Naive thymus-derived CD4-positive, alpha-beta T cell (primary cell): ENCODE measurements around the gene MGLL. TPM values are rescaled to one million over a fixed set of nuclear protein-coding genes. Genes with fewer than 3 reads are reported as not detected.
"Not testable (repeated sequence)": the region's sequence is repeated elsewhere in the genome, so short reads cannot be mapped to it uniquely, and the experiment has no call there.

ENCODE experiments used
- ATAC-seq: fragments of 150-1000 bp; cut with Tn5 transposase; 2 replicates; pipeline ENCODE4 v1.10.0; 2021; ENCODE audit warnings: mild to moderate bottlenecking, moderate library complexity
- CTCF ChIA-PET: fragments of 350-600 bp; sonication (Branson Sonifier 250); formaldehyde crosslinking; loops from one replicate; lab custom pipeline; 2021; ENCODE audit warnings: antibody characterized with exemption; lab: Charles Lee
- POLR2A ChIA-PET: fragments of 350-600 bp; sonication (Branson Sonifier 250); formaldehyde crosslinking; loops from one replicate; lab custom pipeline; 2021; ENCODE audit warnings: antibody characterized with exemption, inconsistent platforms; lab: Charles Lee
- DNase-seq, 9 donors: peaks; one replicate each; pipeline versions ENCODE4 v3.0.0 to v3.0.0-alpha.2; 2020 to 2022; ENCODE audit warnings: mixed read lengths in 1 of 9
- H3K27ac ChIP-seq: one replicate; pipeline ENCODE4 v1.7.0; 2013; ENCODE audit warnings: mild to moderate bottlenecking, low read depth, low read length, moderate library complexity
- H3K27me3 ChIP-seq, 2 donors: one replicate each; pipeline ENCODE4 v1.7.0; 2013; ENCODE audit warnings: low read length in 2 of 2, mild to moderate bottlenecking in 2 of 2, moderate library complexity in 2 of 2; ENCODE audit not compliant: control insufficient read depth in 2 of 2, insufficient read depth in 2 of 2
- H3K36me3 ChIP-seq, 3 experiments: 1 replicate in 2 of 3; 2 replicates in 1 of 3; pipeline ENCODE4 v1.7.0; 2013; ENCODE audit warnings: low read length in 3 of 3, mild to moderate bottlenecking in 3 of 3, moderate library complexity in 1 of 3; ENCODE audit not compliant: insufficient read depth in 3 of 3, control insufficient read depth in 2 of 3
- H3K4me1 ChIP-seq, 2 donors: one replicate each; pipeline ENCODE4 v1.7.0; 2013; ENCODE audit warnings: low read length in 2 of 2, mild to moderate bottlenecking in 2 of 2, moderate library complexity in 1 of 2; ENCODE audit not compliant: control insufficient read depth in 2 of 2, insufficient read depth in 2 of 2
- H3K4me3 ChIP-seq: 2 replicates; pipeline ENCODE4 v1.7.0; 2013; ENCODE audit warnings: mild to moderate bottlenecking, low read length
- H3K9me3 ChIP-seq, 3 experiments: 1 replicate in 2 of 3; 2 replicates in 1 of 3; pipeline ENCODE4 v1.7.0; 2013; ENCODE audit warnings: low read length in 3 of 3; ENCODE audit not compliant: control insufficient read depth in 2 of 3
- H3K27ac Mint-ChIP-seq, 9 donors: one replicate each; pipeline ENCODE4 v1.8.0; 2020 to 2022; ENCODE audit warnings: mixed read lengths in 9 of 9, mild to moderate bottlenecking in 8 of 9, moderate library complexity in 5 of 9, inconsistent platforms in 2 of 9
- H3K27me3 Mint-ChIP-seq, 5 donors: one replicate each; pipeline ENCODE4 v1.8.0; 2021 to 2022; ENCODE audit warnings: mixed read lengths in 5 of 5, mild to moderate bottlenecking in 1 of 5
- H3K36me3 Mint-ChIP-seq, 5 donors: one replicate each; pipeline ENCODE4 v1.8.0; 2020 to 2022; ENCODE audit warnings: mixed read lengths in 5 of 5, mild to moderate bottlenecking in 3 of 5, inconsistent platforms in 1 of 5
- H3K4me1 Mint-ChIP-seq, 7 donors: one replicate each; pipeline ENCODE4 v1.8.0; 2020 to 2022; ENCODE audit warnings: mixed read lengths in 7 of 7, mild to moderate bottlenecking in 3 of 7, inconsistent platforms in 1 of 7
- H3K4me3 Mint-ChIP-seq, 10 donors: one replicate each; pipeline ENCODE4 v1.8.0; 2020 to 2022; ENCODE audit warnings: mild to moderate bottlenecking in 10 of 10, mixed read lengths in 10 of 10, moderate library complexity in 6 of 10, inconsistent platforms in 2 of 10
- H3K9me3 Mint-ChIP-seq, 11 donors: one replicate each; pipeline ENCODE4 v1.8.0; 2020 to 2022; ENCODE audit warnings: mixed read lengths in 11 of 11, mild to moderate bottlenecking in 4 of 11, inconsistent platforms in 1 of 11, moderate library complexity in 1 of 11
- intact Hi-C, 2 donors: fragments of 100-400 bp; cut with micrococcal nuclease; formaldehyde crosslinking; loops; one replicate each; pipeline ENCODE4 v1.15.1; 2023
- polyA plus RNA-seq, 2 donors: library from polyadenylated mRNA; unstranded; fragments of 300-500 nt; fragmentation: Illumina TruSeq; gene quantifications; one replicate each; pipeline ENCODE4 v1.2.3, GENCODE V29; 2021
- total RNA-seq, 6 experiments: library from RNA in 5 of 6; stranded (reverse) in 5 of 6; gene quantifications; 1 replicate in 5 of 6; 2 replicates in 1 of 6; pipeline ENCODE4 v1.2.3 and lab custom pipeline; 2021 to 2026

MGLL gene
- total and polyA plus RNA-seq, 7 experiments from 2014 or later = 1.0 to 6.0 (median 2.1) TPM; not detected in 2

DNA sequence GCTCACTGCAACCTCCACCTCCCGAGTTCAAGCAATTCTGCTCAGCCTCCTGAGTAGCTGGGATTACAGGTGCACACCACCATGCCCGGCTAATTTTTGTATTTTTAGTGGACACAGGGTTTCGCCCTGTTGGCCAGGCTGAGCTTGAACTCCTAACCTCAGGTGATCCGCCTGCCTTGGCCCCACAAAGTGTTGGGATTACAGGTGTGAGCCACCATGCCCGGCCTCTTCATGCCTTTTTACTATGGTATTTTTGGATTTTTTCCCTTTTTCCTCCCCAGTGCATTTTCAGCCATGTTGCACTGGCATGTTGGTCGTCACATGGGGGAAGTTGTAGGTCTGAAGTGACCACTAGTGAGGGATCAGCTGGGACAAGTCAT lies 140.2 kb downstream of the MGLL start:
- POLR2A ChIA-PET, intact Hi-C loops, H3K9me3 ChIP-seq, H3K27me3 Mint-ChIP-seq, H3K4me3 ChIP-seq, H3K4me1 ChIP-seq, H3K4me3 Mint-ChIP-seq, H3K36me3 Mint-ChIP-seq, H3K27me3 ChIP-seq, H3K27ac ChIP-seq, ATAC-seq, H3K9me3 Mint-ChIP-seq: not testable (repeated sequence)
- Mint-ChIP-seq H3K4me1 (peaks cover 6 to 23% (median 15%) of the 10 kb centered on the region in 7 donors), H3K27ac (peak overlapping the region in 3 of 9 donors; percentile 45 to 65 (median 57))
- DNase-seq = peak in 1 of 9 donors; percentile 8
- peaks cover 0 to 31% (median 0%) of the 10 kb centered on the region in 3 experiments for H3K36me3 ChIP-seq
- CTCF ChIA-PET = interaction anchor here (3.4 kb wide), 1 partner anchor 13 kb away, joined by 11 read pairs; no protein-coding TSS in a partner anchor

DNA sequence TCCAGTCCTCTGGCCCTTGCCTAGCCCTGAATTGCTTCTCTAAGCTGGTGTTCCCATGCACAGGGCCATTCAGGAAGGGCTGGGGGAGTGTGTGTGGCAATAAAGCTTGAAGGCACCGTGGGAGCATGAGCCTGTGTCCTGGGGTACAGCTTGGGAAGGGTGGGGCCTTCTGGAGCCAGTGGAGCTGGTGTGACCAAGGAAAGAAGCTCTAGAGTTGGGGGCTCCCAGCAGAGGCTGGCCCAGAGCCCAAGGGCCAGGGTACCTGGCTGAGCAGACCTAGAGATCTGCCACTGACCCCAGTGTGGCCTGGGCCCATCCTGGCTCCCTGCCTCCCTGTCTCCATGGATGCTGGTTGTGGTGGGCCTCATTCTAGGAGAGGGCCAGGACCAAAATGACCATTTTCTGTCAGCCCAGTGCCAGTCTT lies 141.5 kb downstream of the MGLL start:
- Mint-ChIP-seq H3K4me1 (peaks cover 6 to 28% (median 21%) of the 10 kb centered on the region in 7 donors), H3K36me3 (peaks cover 0 to 11% (median 2%) of the 10 kb centered on the region in 5 donors), H3K27me3 (no peaks in the 10 kb centered on the region), H3K4me3 (no peak overlapping the region), H3K27ac (peak overlapping the region in 5 of 9 donors; percentile 34 to 87 (median 69)), H3K9me3 (peaks cover 0 to 2% (median 0%) of the 10 kb centered on the region in 11 donors)
- H3K4me3 ChIP-seq = no peak overlapping the region
- CTCF ChIA-PET = no interaction called here
- POLR2A ChIA-PET = no interaction called here
- H3K9me3 ChIP-seq = no peaks in the 10 kb centered on the region
- no peaks in the 10 kb centered on the region for H3K27me3 ChIP-seq
- intact Hi-C loops = loop anchor here in 1 of 2 donors (1.0 kb wide), 1 partner anchor 8 kb away; no protein-coding TSS in a partner anchor
- peak overlapping the region; percentile 1 for H3K27ac ChIP-seq
- DNase-seq (peak in 1 of 9 donors; percentile 13), ATAC-seq (no peak)
- peaks cover 0 to 44% (median 0%) of the 10 kb centered on the region in 3 experiments for H3K36me3 ChIP-seq
- H3K4me1 ChIP-seq = no peaks in the 10 kb centered on the region

DNA sequence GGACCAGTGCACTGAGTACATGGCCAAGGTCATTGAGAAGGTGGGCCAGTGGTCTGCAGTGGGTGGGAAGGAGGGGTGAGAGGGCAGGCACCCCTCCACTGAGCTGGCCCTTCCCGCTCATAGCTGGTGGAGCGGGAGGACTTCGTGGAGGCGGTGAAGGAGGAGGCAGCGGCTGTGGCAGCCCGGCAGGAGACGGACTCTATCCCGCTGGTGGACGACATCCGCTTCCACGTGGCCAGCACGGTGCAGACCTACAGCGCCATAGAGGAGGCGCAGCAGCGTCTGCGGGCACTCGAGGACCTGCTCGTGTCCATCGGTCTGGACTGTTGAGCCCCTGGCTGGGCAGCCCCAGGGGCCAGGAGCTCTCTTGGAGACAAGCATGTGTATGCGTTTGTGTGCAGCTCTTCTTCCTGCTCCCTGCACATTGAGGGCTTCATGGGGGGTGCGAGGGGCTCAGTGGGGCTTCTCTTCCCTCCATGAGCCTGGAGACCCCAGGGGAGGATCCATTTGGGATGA lies 142.1 kb downstream of the MGLL start:
- Histone ChIP-seq H3K27ac (no peak overlapping the region), H3K9me3 (no peaks in the 10 kb centered on the region), H3K27me3 (no peaks in the 10 kb centered on the region), H3K4me3 (no peak overlapping the region), H3K36me3 (peaks cover 0 to 48% (median 0%) of the 10 kb centered on the region in 3 experiments), H3K4me1 (no peaks in the 10 kb centered on the region)
- intact Hi-C loops = no loop called here
- Mint-ChIP-seq H3K9me3 (peaks cover 0 to 2% (median 0%) of the 10 kb centered on the region in 11 donors), H3K4me3 (no peak overlapping the region), H3K36me3 (peaks cover 0 to 11% (median 2%) of the 10 kb centered on the region in 5 donors), H3K27ac (no peak overlapping the region), H3K27me3 (no peaks in the 10 kb centered on the region), H3K4me1 (peaks cover 6 to 34% (median 27%) of the 10 kb centered on the region in 7 donors)
- ChIA-PET POLR2A (no interaction called here), CTCF (no interaction called here)
- DNase-seq (peak in 1 of 9 donors; percentile 17), ATAC-seq (no peak)

DNA sequence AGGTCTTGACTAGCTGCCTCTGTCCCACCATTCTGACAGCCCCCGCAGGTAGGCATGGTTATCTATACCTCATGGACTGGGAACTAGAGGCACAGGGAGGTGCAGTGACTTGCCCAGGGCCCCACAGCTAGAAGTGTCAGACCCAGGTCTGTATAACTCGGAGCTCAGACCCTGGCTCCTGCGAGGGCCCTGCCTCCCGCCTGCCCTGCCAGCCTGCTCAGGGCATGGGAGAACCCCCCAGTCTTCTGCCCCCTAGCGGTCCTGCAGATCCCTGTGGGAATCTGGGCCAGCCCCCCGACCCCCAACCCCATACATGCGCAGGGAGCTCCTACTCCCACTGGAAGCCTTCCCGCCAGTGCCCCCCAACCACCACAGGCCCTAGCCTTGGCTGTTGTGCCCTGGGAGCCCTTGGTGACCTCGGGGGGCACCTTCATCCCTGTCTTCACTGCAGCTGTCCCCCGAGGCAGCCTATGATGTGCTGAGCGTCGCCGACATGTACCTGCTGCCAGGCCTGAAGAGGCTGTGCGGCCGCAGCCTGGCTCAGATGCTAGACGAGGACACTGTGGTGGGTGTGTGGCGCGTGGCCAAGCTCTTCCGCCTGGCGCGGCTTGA lies 142.7 kb downstream of the MGLL start:
- H3K9me3 ChIP-seq = no peaks in the 10 kb centered on the region
- peak in 1 of 9 donors; percentile 19 for DNase-seq
- POLR2A ChIA-PET = no interaction called here
- peaks cover 0 to 2% (median 0%) of the 10 kb centered on the region in 11 donors for H3K9me3 Mint-ChIP-seq
- intact Hi-C loops = loop anchor here (10.0 kb wide), 2 partner anchors 445 to 1595 kb away; partner anchors contain the start of genes RUVBL1 (in 1 of the 2) and SLC41A3 (in 1 of the 2)
- H3K4me1 ChIP-seq = peaks cover 0 to 5% of the 10 kb centered on the region in 2 donors
- H3K27me3 ChIP-seq = no peaks in the 10 kb centered on the region
- peaks cover 0 to 48% (median 0%) of the 10 kb centered on the region in 3 experiments for H3K36me3 ChIP-seq
- no peak for ATAC-seq
- peaks cover 7 to 39% (median 32%) of the 10 kb centered on the region in 7 donors for H3K4me1 Mint-ChIP-seq
- H3K4me3 Mint-ChIP-seq = no peak overlapping the region
- CTCF ChIA-PET = no interaction called here
- H3K36me3 Mint-ChIP-seq = peaks cover 0 to 14% (median 3%) of the 10 kb centered on the region in 5 donors
- no peaks in the 10 kb centered on the region for H3K27me3 Mint-ChIP-seq
- H3K4me3 ChIP-seq = no peak overlapping the region
- peak overlapping the region in 1 of 9 donors; percentile 51 for H3K27ac Mint-ChIP-seq
- H3K27ac ChIP-seq = no peak overlapping the region

DNA sequence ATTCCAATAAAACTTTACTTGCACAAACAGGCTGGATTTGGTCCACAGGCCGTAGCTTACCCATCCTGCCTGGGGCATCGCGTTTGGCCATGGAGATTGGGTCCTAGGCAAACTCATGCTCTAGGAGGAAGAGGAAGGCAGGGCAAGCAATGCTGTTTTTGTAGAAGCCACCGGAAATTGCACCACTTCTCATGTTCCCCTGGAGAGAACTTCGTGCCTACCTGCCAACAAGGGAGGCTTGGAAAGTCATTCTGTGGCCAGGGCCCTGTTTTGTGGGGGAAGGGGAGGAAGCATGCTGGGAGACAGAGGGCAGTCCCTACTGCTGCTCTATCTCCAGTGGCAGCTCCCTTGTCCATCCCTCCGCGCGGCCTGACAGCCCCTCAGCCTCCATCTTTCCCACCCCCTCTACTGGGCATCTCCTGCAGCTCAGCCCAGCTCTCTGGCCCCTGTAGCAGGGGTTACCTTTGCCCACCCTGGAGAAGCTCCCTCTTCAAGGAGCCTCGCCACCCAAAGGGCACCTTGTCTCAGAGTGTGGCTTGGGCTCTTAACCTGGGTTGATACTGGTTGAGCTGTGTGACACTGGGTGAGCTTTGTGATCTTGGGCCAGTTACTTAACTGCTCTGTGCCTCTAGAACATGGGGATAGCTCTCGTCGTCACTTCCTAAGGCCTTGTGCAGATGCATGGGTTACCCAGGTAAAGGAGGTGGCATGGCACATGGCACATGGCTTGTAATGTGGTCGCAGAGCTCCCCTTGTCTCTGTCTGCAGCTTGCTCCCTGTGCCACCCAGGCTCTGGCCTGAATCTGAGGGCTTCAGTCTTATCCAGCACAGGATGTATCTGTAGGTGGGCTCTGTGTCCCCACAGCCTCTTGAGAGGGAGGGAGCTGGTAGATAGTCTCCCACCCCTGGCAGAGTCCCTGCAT lies 143.4 kb downstream of the MGLL start:
- H3K27me3 Mint-ChIP-seq = no peaks in the 10 kb centered on the region
- H3K36me3 Mint-ChIP-seq = peaks cover 0 to 15% (median 3%) of the 10 kb centered on the region in 5 donors
- no peak for ATAC-seq
- no peak overlapping the region for H3K4me3 Mint-ChIP-seq
- H3K4me3 ChIP-seq = no peak overlapping the region
- no peaks in the 10 kb centered on the region for H3K9me3 ChIP-seq
- POLR2A ChIA-PET = interaction anchor here (0.6 kb wide), 1 partner anchor 21 kb away, joined by 3 read pairs; no protein-coding TSS in a partner anchor
- peaks cover 0 to 48% (median 0%) of the 10 kb centered on the region in 3 experiments for H3K36me3 ChIP-seq
- peaks cover 14 to 39% (median 34%) of the 10 kb centered on the region in 7 donors for H3K4me1 Mint-ChIP-seq
- intact Hi-C loops = loop anchor here (10.0 kb wide), 2 partner anchors 446 to 1594 kb away; partner anchors contain the start of genes RUVBL1 (in 1 of the 2) and SLC41A3 (in 1 of the 2)
- CTCF ChIA-PET = interaction anchor here (0.8 to 1.0 kb wide), 2 partner anchors 17 to 103 kb away, joined by 3 read pairs; no protein-coding TSS in a partner anchor
- peak overlapping the region in 2 of 9 donors; percentile 43 to 51 for H3K27ac Mint-ChIP-seq
- DNase-seq = peak in 1 of 9 donors; percentile 20
- H3K4me1 ChIP-seq = peaks cover 1 to 11% of the 10 kb centered on the region in 2 donors
- H3K27ac ChIP-seq = no peak overlapping the region
- no peaks in the 10 kb centered on the region for H3K27me3 ChIP-seq
- peaks cover 0 to 2% (median 0%) of the 10 kb centered on the region in 11 donors for H3K9me3 Mint-ChIP-seq

DNA sequence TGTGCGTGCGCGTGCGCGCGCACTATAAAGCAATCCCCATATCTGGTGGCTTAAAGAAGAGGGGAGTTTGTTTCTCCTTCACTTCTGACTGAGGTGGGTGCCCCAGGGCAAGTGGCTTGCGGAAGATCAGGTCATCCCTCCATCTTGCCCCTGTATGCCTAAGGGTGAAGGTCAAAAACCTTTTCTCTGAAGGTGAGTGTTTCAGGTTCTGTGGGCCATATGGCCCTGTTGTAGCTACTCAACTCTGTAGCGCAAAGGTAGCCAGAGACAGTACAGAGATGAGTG lies 144.1 kb downstream of the MGLL start:
- peaks cover 0 to 2% (median 0%) of the 10 kb centered on the region in 11 donors for H3K9me3 Mint-ChIP-seq
- peaks cover 7 to 17% of the 10 kb centered on the region in 2 donors for H3K4me1 ChIP-seq
- peaks cover 0 to 48% (median 0%) of the 10 kb centered on the region in 3 experiments for H3K36me3 ChIP-seq
- DNase-seq = no peak
- no peaks in the 10 kb centered on the region for H3K9me3 ChIP-seq
- no peak for ATAC-seq
- POLR2A ChIA-PET = no interaction called here
- peak overlapping the region in 2 of 9 donors; percentile 21 to 38 for H3K27ac Mint-ChIP-seq
- no peak overlapping the region for H3K27ac ChIP-seq
- H3K4me1 Mint-ChIP-seq = peaks cover 16 to 38% (median 33%) of the 10 kb centered on the region in 7 donors
- no peaks in the 10 kb centered on the region for H3K27me3 ChIP-seq
- H3K36me3 Mint-ChIP-seq = peaks cover 0 to 15% (median 3%) of the 10 kb centered on the region in 5 donors
- H3K4me3 Mint-ChIP-seq = no peak overlapping the region
- CTCF ChIA-PET = interaction anchor here (0.8 to 1.0 kb wide), 2 partner anchors 18 to 103 kb away, joined by 3 read pairs; no protein-coding TSS in a partner anchor
- H3K4me3 ChIP-seq = no peak overlapping the region
- no peaks in the 10 kb centered on the region for H3K27me3 Mint-ChIP-seq
- intact Hi-C loops = loop anchor here (10.0 kb wide), 2 partner anchors 447 to 1593 kb away; partner anchors contain the start of genes RUVBL1 (in 1 of the 2) and SLC41A3 (in 1 of the 2)
